ENCODE data around the gene NUDT8. TPM values are rescaled to one million over a fixed set of nuclear protein-coding genes. Genes with fewer than 3 reads are reported as not detected.
"Not testable (repeated sequence)": the region's sequence is repeated elsewhere in the genome, so short reads cannot be mapped to it uniquely, and the experiment has no call there.

The NUDT8 gene
- total RNA-seq, 1 donor from 2014 or later: 3.0 TPM

- not testable (repeated sequence) for H3K36me3 ChIP-seq (ENCODE audit: insufficient read depth, low read length); H3K27ac ChIP-seq (ENCODE audit: low read depth, low read length); H3K9ac ChIP-seq (ENCODE audit: low read length); DNase-seq (ENCODE audit: low read depth); H3K9me3 ChIP-seq (ENCODE audit: insufficient read depth, low read depth, low read length); H3K4me2 ChIP-seq (ENCODE audit: low read length); H3K36me3 Mint-ChIP-seq (ENCODE audit: low read depth, unreplicated experiment); H3K4me1 Mint-ChIP-seq (ENCODE audit: low read depth, unreplicated experiment); H3K27ac Mint-ChIP-seq (ENCODE audit: unreplicated experiment); H2AFZ ChIP-seq (ENCODE audit: low read depth, low read length); H3K79me2 ChIP-seq (ENCODE audit: insufficient read depth, low read length); H3K4me3 ChIP-seq (ENCODE audit: insufficient read depth, low read depth, low read length); H3K9me3 Mint-ChIP-seq (ENCODE audit: unreplicated experiment); H4K20me1 ChIP-seq (ENCODE audit: insufficient read depth, low read length); H3K4me1 ChIP-seq (ENCODE audit: insufficient read depth, low read length); FAIRE-seq
- H3K27me3 ChIP-seq (ENCODE audit: insufficient read depth, low read length): peaks cover 13% of the 10 kb centered on the region
- Mint-ChIP-seq H3K27me3 (ENCODE audit: low read depth, unreplicated experiment) (peaks cover 44% of the 10 kb centered on the region), H3K4me3 (ENCODE audit: unreplicated experiment) (peak overlapping the region; percentile 85)
Observed at GRCh38 chr11:67618901-67619659, 10.7 kb downstream of the NUDT8 start.

- peaks cover 4% of the 10 kb centered on the region for H3K4me1 ChIP-seq (ENCODE audit: insufficient read depth, low read length)
- no peak overlapping the region for H3K4me2 ChIP-seq (ENCODE audit: low read length)
- H3K79me2 ChIP-seq (ENCODE audit: insufficient read depth, low read length): no peaks in the 10 kb centered on the region
- FAIRE-seq: no peak
- no peaks in the 10 kb centered on the region for H4K20me1 ChIP-seq (ENCODE audit: insufficient read depth, low read length)
- no peak overlapping the region for H2AFZ ChIP-seq (ENCODE audit: low read depth, low read length)
- H3K27me3 Mint-ChIP-seq (ENCODE audit: low read depth, unreplicated experiment): peaks cover 37% of the 10 kb centered on the region
- no peak overlapping the region for H3K4me3 Mint-ChIP-seq (ENCODE audit: unreplicated experiment)
- H3K9ac ChIP-seq (ENCODE audit: low read length): no peak overlapping the region
- DNase-seq (ENCODE audit: low read depth): no peak
- H3K9me3 Mint-ChIP-seq (ENCODE audit: unreplicated experiment): peaks cover 5% of the 10 kb centered on the region
- H3K4me1 Mint-ChIP-seq (ENCODE audit: low read depth, unreplicated experiment): peaks cover 1% of the 10 kb centered on the region
- no peak overlapping the region for H3K4me3 ChIP-seq (ENCODE audit: insufficient read depth, low read depth, low read length)
- H3K36me3 Mint-ChIP-seq (ENCODE audit: low read depth, unreplicated experiment): no peaks in the 10 kb centered on the region
- H3K9me3 ChIP-seq (ENCODE audit: insufficient read depth, low read depth, low read length): no peaks in the 10 kb centered on the region
- TF ChIP-seq EZH2 (IDR thresholded peaks at IDR 0.05; ENCODE audit: insufficient read depth, low read length) (no peak), CTCF (IDR thresholded peaks at IDR 0.05; ENCODE audit: insufficient read depth, low read depth, low read length) (no peak)
- H3K27ac Mint-ChIP-seq (ENCODE audit: unreplicated experiment): no peak overlapping the region
- peaks cover 13% of the 10 kb centered on the region for H3K27me3 ChIP-seq (ENCODE audit: insufficient read depth, low read length)
- no peak overlapping the region for H3K27ac ChIP-seq (ENCODE audit: low read depth, low read length)
- no peaks in the 10 kb centered on the region for H3K36me3 ChIP-seq (ENCODE audit: insufficient read depth, low read length)
Observed at GRCh38 chr11:67617243-67617953, 12.3 kb downstream of the NUDT8 start.

GRCh38 chr11:67616431-67617242 is 13.1 kb downstream of the NUDT8 start:
- DNase-seq (ENCODE audit: low read depth): no peak

More at GRCh38 chr11:67616431-67617242, 13.1 kb downstream of the NUDT8 start:
- H3K4me3 Mint-ChIP-seq (ENCODE audit: unreplicated experiment): no peak overlapping the region
- Histone ChIP-seq H3K4me3 (ENCODE audit: insufficient read depth, low read depth, low read length) (no peak overlapping the region), H3K9ac (ENCODE audit: low read length) (no peak overlapping the region), H2AFZ (ENCODE audit: low read depth, low read length) (no peak overlapping the region), H3K27me3 (ENCODE audit: insufficient read depth, low read length) (peaks cover 13% of the 10 kb centered on the region), H3K4me2 (ENCODE audit: low read length) (no peak overlapping the region), H3K4me1 (ENCODE audit: insufficient read depth, low read length) (peaks cover 4% of the 10 kb centered on the region), H3K27ac (ENCODE audit: low read depth, low read length) (no peak overlapping the region), H4K20me1 (ENCODE audit: insufficient read depth, low read length) (no peaks in the 10 kb centered on the region), H3K9me3 (ENCODE audit: insufficient read depth, low read depth, low read length) (no peaks in the 10 kb centered on the region), H3K36me3 (ENCODE audit: insufficient read depth, low read length) (no peaks in the 10 kb centered on the region), H3K79me2 (ENCODE audit: insufficient read depth, low read length) (no peaks in the 10 kb centered on the region)
- TF ChIP-seq EZH2 (IDR thresholded peaks at IDR 0.05; ENCODE audit: insufficient read depth, low read length) (no peak), CTCF (IDR thresholded peaks at IDR 0.05; ENCODE audit: insufficient read depth, low read depth, low read length) (no peak)
- peaks cover 32% of the 10 kb centered on the region for H3K27me3 Mint-ChIP-seq (ENCODE audit: low read depth, unreplicated experiment)
- peaks cover 5% of the 10 kb centered on the region for H3K9me3 Mint-ChIP-seq (ENCODE audit: unreplicated experiment)
- H3K27ac Mint-ChIP-seq (ENCODE audit: unreplicated experiment): no peak overlapping the region
- peaks cover 2% of the 10 kb centered on the region for H3K36me3 Mint-ChIP-seq (ENCODE audit: low read depth, unreplicated experiment)
- no peak for FAIRE-seq
- H3K4me1 Mint-ChIP-seq (ENCODE audit: low read depth, unreplicated experiment): no peaks in the 10 kb centered on the region

Data from astrocyte (in vitro differentiated cells and primary cell).